Parathyroid adenoma (tissue), 2 donors: ENCODE data around the gene SCEL.

Experiments used
- H2AFZ ChIP-seq: fragments of 300-600 bp; sonication (generic); one replicate; pipeline ENCODE4 v1.7.0; 2017; ENCODE audit warnings: antibody characterized with exemption, mild to moderate bottlenecking
- H3K27ac ChIP-seq: fragments of 300-600 bp; sonication (generic); one replicate; pipeline ENCODE4 v1.7.0; 2017
- H3K27me3 ChIP-seq: fragments of 300-600 bp; sonication (generic); one replicate; pipeline ENCODE4 v1.7.0; 2017; ENCODE audit warnings: low read length; ENCODE audit not compliant: control insufficient read depth, insufficient read depth
- H3K36me3 ChIP-seq: fragments of 300-600 bp; sonication (generic); one replicate; pipeline ENCODE4 v1.7.0; 2017; ENCODE audit warnings: low read length; ENCODE audit not compliant: control insufficient read depth, insufficient read depth
- H3K4me1 ChIP-seq: fragments of 300-600 bp; sonication (generic); one replicate; pipeline ENCODE4 v1.7.0; 2017; ENCODE audit warnings: control low read depth
- H3K4me2 ChIP-seq: fragments of 300-600 bp; sonication (generic); one replicate; pipeline ENCODE4 v1.7.0; 2017; ENCODE audit warnings: low read length
- H3K4me3 ChIP-seq: fragments of 300-600 bp; sonication (generic); one replicate; pipeline ENCODE4 v1.7.0; 2017; ENCODE audit warnings: low read depth, low read length
- H3K79me2 ChIP-seq: fragments of 300-600 bp; sonication (generic); one replicate; pipeline ENCODE4 v1.7.0; 2017; ENCODE audit warnings: control low read depth
- H3K9ac ChIP-seq: fragments of 300-600 bp; sonication (generic); one replicate; pipeline ENCODE4 v1.7.0; 2017; ENCODE audit warnings: mild to moderate bottlenecking
- H3K9me3 ChIP-seq: fragments of 300-600 bp; sonication (generic); one replicate; pipeline ENCODE4 v1.7.0; 2017; ENCODE audit warnings: low read length; ENCODE audit not compliant: control insufficient read depth
- CTCF ChIP-seq: fragments of 300-600 bp; sonication (generic); IDR thresholded peaks from one replicate; pipeline ENCODE4 v1.7.0; 2017; ENCODE audit warnings: antibody characterized with exemption, mild to moderate bottlenecking
- donor health status: primary hyperparathyroidism.

The SCEL gene

DNA sequence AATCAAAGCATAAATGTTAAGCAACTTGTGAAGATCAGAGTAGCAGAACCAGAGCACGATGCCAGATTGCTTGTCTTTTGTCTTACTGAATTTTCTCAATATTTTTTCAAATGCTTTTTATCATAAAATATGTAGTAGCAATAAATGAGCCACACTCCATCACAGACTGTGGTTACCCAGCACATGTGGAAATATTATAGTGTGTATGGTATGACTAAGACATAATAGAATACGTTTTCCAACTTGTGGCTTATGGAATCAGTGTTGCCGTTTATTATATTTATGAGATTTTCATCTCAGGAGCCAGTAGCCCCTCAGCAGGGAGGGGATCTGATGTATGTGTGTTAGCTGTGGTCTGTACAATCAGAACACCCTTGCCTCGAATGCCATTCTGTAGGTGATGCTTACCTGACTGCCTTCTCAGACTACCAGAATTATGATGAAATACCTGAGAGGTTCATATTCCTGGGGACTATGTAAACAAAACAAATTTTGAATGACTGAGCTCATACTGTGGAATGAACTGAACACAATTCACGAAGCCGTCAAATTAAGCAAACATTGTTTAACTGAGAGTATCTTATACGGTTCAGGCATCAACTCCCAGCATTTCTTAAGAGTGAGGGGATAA, 1.9 kb downstream of the SCEL start:
- no peak overlapping the region for H3K4me3 ChIP-seq
- H3K79me2 ChIP-seq, result no peaks in the 10 kb centered on the region
- no peak overlapping the region for H3K9ac ChIP-seq
- no peaks in the 10 kb centered on the region for H3K27me3 ChIP-seq
- TF ChIP-seq CTCF, result no peak
- H3K36me3 ChIP-seq, result no peaks in the 10 kb centered on the region
- no peak overlapping the region for H2AFZ ChIP-seq
- no peaks in the 10 kb centered on the region for H3K4me1 ChIP-seq
- no peak overlapping the region for H3K27ac ChIP-seq
- H3K9me3 ChIP-seq, result no peaks in the 10 kb centered on the region
- no peak overlapping the region for H3K4me2 ChIP-seq

DNA sequence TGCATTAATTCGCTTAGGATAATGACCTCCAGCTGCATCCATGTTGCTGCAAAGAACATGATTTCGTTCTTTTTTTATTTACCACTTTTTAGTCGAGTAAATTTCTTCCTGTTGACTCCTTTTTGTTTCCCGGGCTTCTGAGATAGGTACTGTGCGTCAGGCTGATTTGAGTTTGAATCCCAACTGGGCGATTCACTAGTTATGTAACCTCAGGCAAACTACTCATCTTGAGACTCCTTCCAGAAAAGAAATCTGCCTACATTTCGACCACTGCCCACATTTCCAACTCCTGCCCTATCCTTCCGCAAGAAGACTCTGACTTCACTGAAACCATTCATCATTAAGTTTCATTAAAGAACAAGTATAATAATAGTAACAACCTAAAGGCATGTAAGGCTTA, 8.2 kb downstream of the SCEL start:
- H3K79me2 ChIP-seq, result no peaks in the 10 kb centered on the region
- no peak for TF ChIP-seq CTCF
- no peak overlapping the region for H2AFZ ChIP-seq
- H3K9me3 ChIP-seq, result no peaks in the 10 kb centered on the region
- no peaks in the 10 kb centered on the region for H3K36me3 ChIP-seq
- no peak overlapping the region for H3K4me2 ChIP-seq
- H3K27ac ChIP-seq, result no peak overlapping the region
- H3K9ac ChIP-seq, result no peak overlapping the region
- no peaks in the 10 kb centered on the region for H3K4me1 ChIP-seq
- no peaks in the 10 kb centered on the region for H3K27me3 ChIP-seq
- H3K4me3 ChIP-seq, result no peak overlapping the region

- Histone ChIP-seq H3K79me2 (no peaks in the 10 kb centered on the region), H3K36me3 (no peaks in the 10 kb centered on the region), H3K4me1 (no peaks in the 10 kb centered on the region), H2AFZ (no peak overlapping the region), H3K4me3 (no peak overlapping the region), H3K27me3 (no peaks in the 10 kb centered on the region), H3K9ac (no peak overlapping the region), H3K27ac (peak overlapping the region; percentile 12), H3K9me3 (no peaks in the 10 kb centered on the region), H3K4me2 (no peak overlapping the region)
- no peak for TF ChIP-seq CTCF
These were observed 8.8 kb downstream of the SCEL start for GRCh38 chr13:77544355-77544754.

DNA sequence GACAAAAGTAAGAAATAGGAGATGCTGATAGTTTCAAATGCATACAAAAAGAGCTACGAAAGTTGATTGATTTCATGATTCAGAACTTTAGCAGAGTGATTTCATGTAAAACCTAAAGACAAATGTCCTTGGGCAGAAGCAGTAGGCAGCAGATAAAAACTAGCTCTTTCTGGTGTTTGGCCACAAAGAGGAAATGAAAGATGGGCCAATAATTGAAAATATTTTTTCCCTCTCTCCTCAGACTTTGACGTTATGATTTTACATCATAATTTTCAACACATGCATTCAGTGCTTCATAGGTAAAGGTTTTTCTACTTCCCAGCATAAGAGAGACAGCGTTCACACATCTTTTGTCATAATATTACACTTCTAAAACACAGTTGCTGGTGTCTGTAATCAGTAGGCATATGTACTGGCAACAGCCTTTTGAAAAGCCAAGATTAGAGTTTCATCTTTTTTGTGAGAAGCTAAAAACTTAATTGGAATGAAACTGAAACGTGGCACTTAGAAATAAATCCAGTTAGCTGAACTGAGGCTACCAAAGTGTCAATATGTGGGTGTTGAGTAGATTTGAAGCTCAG, 9.3 kb downstream of the SCEL start:
- no peaks in the 10 kb centered on the region for H3K9me3 ChIP-seq

More for the DNA sequence above, 9.3 kb downstream of the SCEL start:
- H3K27me3 ChIP-seq, result no peaks in the 10 kb centered on the region
- no peaks in the 10 kb centered on the region for H3K79me2 ChIP-seq
- H3K27ac ChIP-seq, result no peak overlapping the region
- H3K9ac ChIP-seq, result no peak overlapping the region
- no peak for TF ChIP-seq CTCF
- H3K4me3 ChIP-seq, result no peak overlapping the region
- H3K36me3 ChIP-seq, result no peaks in the 10 kb centered on the region
- no peak overlapping the region for H2AFZ ChIP-seq
- H3K4me1 ChIP-seq, result no peaks in the 10 kb centered on the region
- H3K4me2 ChIP-seq, result no peak overlapping the region
